ENCODE results near the gene VPS9D1. TPM values are rescaled to one million over a fixed set of nuclear protein-coding genes. Genes with fewer than 3 reads are reported as not detected.
"Not testable (repeated sequence)": the region's sequence is repeated elsewhere in the genome, so short reads cannot be mapped to it uniquely, and the experiment has no call there.

VPS9D1 gene
- total RNA-seq, 4 donors from 2014 or later: 5.8 to 9.5 (median 7.8) TPM

DNA sequence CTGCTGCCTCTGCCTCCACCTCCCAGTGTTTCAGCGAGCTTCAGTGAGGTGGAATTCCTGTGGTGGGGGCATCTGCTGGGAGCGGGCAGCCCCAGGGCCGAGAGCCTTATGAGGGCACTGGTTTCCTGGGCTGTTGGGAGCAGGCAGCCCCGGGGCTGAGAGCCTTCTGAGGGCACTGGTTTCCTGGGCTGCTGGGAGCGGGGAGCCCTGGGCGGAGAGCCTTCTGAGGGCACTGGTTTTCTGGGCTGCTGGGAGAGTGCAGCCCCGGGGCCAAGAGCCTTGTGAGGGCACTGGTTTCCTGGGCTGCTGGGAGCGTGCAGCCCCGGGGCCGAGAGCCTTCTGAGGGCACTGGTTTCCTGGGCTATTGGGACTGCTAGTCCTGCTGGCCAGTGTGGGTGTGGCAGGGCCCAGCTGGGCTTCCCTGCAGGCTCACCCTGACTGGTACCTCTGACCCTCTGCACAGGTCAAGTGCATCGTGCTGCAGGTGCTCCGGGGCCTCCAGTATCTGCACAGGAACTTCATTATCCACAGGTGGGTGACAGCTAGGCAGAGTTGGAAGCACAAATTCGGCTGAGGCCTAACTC is 28.6 kb downstream of the VPS9D1 start:
- DNase-seq (ENCODE audit: low spot score) (no peak), ATAC-seq (ENCODE audit: low FRiP score) (no peak)
- no peak for TF ChIP-seq CTCF (IDR thresholded peaks at IDR 0.05)

DNA sequence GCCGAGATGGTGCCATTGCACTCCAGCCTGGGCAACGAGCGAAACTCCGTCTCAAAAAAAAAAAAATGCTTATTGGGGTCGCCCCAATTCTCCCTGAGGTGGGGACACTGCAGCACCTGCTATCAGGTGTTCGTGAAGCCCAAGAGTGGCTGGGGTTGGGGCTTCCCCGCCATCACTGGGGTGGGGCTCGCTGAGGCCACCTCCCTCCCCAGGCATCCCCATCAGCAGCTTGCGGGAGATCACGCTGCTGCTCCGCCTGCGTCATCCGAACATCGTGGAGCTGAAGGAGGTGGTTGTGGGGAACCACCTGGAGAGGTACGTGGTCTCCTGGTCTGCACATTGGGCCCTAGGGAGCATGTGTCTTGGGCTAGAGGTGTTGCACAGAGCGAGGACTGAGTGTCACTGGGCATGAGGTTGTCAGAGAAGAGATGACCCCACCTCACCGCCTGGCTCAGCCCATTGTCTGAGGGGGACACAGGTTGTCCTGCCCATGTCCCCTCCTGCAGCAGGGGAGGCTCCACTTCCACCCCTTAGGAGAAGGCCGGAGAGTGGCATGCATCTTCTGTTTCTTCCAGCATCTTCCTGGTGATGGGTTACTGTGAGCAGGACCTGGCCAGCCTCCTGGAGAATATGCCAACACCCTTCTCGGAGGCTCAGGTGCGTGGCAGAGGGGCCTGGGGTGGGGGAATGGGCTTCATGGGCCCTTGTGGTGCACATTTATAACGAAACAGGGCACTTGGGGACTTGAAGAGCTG is 29.3 kb downstream of the VPS9D1 start:
- no peak for TF ChIP-seq CTCF (IDR thresholded peaks at IDR 0.05)
- ATAC-seq (ENCODE audit: low FRiP score): no peak
- DNase-seq (ENCODE audit: low spot score): no peak

GRCh38 chr16:89690392-89690901 is 30.3 kb downstream of the VPS9D1 start:
- TF ChIP-seq CTCF (IDR thresholded peaks at IDR 0.05): no peak
- no peak for ATAC-seq (ENCODE audit: low FRiP score)
- DNase-seq (ENCODE audit: low spot score): no peak

DNA sequence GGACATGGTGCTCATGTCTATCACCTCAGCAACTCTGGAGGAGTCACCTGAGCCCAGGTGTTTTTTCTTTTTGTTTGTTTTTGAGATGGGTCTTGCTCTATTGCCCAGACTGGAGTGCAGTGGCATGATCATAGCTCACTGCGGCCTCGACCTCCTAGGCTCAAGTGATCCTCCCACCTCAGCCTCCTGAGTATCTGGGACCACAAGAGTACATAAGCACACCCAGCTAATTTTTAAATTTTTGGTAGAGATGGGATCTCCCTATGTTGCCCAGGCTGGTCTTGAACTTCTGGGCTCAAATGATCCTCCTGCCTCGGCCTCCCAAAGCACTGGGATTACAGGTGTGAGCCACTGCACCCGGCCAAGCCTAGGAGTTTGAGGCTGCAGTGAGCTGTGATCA is 31.1 kb downstream of the VPS9D1 start:
- not testable (repeated sequence) for ATAC-seq (ENCODE audit: low FRiP score); DNase-seq (ENCODE audit: low spot score)

DNA sequence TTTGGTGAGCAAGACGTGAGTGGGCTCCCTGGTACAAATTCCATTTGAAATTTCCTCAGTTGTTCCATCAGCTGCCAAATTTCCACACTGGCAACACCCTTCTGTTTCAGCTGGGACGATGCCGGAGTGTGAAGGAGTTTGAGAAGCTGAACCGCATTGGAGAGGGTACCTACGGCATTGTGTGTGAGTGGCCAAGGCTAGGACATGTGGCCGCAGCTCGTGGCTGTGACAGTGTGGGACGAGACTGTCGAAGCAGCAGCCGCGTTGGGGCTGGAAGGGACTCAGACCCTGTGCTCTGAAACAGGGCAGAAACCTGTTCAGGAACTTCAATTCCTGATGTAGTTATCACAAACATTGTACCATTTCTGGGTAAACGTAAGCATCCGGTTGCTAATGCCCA is 31.6 kb downstream of the VPS9D1 start:
- DNase-seq (ENCODE audit: low spot score): no peak
- TF ChIP-seq CTCF (IDR thresholded peaks at IDR 0.05): no peak
- no peak for ATAC-seq (ENCODE audit: low FRiP score)

DNA sequence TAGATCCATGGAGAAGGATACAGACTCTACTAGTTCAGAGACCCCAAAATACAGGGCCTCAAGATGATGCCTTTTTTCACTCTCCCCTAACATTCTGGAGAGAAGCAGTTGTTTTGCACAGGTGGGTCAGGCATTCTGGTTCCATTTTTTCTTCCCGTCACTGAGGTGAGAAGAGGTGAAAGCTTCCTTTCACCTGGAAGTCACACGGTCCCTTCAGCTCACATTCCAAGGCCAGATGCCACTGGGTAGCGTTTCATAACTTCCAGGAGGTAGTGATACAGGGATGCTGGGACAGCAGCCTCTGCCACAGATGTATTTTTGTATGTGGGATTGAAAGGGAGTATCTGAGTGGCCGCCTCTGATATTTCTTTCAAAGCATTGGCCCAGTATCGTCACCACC is 32.3 kb downstream of the VPS9D1 start:
- TF ChIP-seq CTCF (IDR thresholded peaks at IDR 0.05): no peak
- no peak for ATAC-seq (ENCODE audit: low FRiP score)
- no peak for DNase-seq (ENCODE audit: low spot score)

DNA sequence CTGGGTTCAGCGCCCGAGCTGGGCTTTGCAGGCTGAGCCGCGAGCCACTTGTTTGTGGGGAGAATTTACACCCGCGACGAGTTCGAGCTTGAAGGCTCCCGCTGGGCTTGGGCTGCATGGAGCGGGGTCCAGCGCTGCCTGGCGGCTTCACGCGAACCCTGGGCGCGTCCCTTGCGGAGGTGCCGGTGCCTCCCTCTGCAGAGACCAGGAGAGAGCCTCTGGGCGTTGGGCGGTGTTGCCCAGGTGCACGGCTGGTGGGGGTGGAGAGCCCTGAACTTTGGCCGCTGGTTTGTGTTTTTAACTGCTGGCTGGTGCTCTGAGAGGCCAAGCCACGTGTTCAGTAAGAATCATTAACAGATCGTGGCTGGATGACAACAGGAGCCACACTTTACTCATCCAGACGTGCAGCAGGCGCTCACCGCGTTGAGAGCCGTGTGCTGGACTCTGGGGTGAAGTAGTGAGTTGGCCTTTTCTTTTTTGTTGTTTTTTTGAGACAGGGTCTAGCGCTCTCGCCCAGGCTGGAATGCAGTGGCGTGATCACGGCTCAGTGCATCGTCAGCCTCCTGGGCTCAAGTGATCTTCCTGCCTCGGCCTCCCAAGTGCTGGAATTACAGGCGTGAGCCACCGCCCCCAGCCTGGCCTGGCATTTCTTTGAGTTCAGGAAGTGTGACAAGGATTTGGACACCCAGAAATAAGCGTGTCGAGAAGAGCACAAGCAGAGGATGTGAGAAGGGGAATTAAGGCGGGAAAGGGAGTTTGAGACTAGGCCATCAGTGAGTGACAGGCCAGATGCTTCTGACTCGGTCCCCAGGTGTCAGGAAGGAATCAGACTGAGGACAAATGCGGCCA is 33.4 kb downstream of the VPS9D1 start:
- DNase-seq (ENCODE audit: low spot score): no peak
- TF ChIP-seq CTCF (IDR thresholded peaks at IDR 0.05): no peak
- ATAC-seq (ENCODE audit: low FRiP score): peak; percentile 25
